ENCODE results near the gene CCDC32. TPM values are rescaled to one million over a fixed set of nuclear protein-coding genes. Genes with fewer than 3 reads are reported as not detected.

Gene CCDC32
- total and polyA plus RNA-seq, 2 of the 13 experiments (the other 11 are each of a cell fraction or from before 2014, with no cell fraction given): 10.8 to 23.2 TPM

- TF ChIP-seq ZNF317 (CRISPR knock-in tag; IDR thresholded peaks at IDR 0.05) (peak; percentile 64; the same call in 1 of the 2 replicates), GATA4 (IDR thresholded peaks at IDR 0.05; ENCODE audit: borderline replicate concordance, low read depth) (no peak), IKZF5 (CRISPR knock-in tag; IDR thresholded peaks at IDR 0.05) (peak; percentile 25), KLF12 (CRISPR knock-in tag; IDR thresholded peaks at IDR 0.05; ENCODE audit: borderline replicate concordance) (no peak), MTF2 (CRISPR knock-in tag; IDR thresholded peaks at IDR 0.05; ENCODE audit: borderline replicate concordance) (no peak), CEBPG (CRISPR knock-in tag; IDR thresholded peaks at IDR 0.05) (no peak), HNF1B (CRISPR knock-in tag; IDR thresholded peaks at IDR 0.05) (peak; percentile 52), DRAP1 (CRISPR knock-in tag; IDR thresholded peaks at IDR 0.05) (peak; percentile 92), ZNF510 (CRISPR knock-in tag; IDR thresholded peaks at IDR 0.05; ENCODE audit: low read depth) (no peak), ZNF235 (CRISPR knock-in tag; IDR thresholded peaks at IDR 0.05; ENCODE audit: borderline replicate concordance) (peak; percentile 68; the same call in 1 of the 2 replicates), MAZ (IDR thresholded peaks at IDR 0.05; ENCODE audit: borderline replicate concordance, low read depth, low read length) (0 out of 2 replicates have a peak, but pooled peaks have one; percentile 46), MAZ (CRISPR knock-in tag; IDR thresholded peaks at IDR 0.05; ENCODE audit: low read depth) (peak; percentile 47), ZNF3 (CRISPR knock-in tag; IDR thresholded peaks at IDR 0.05) (no peak), ZNF768 (CRISPR knock-in tag; IDR thresholded peaks at IDR 0.05) (peak; percentile 44; the same call in 1 of the 2 replicates), ZNF569 (CRISPR knock-in tag; IDR thresholded peaks at IDR 0.05; ENCODE audit: borderline replicate concordance) (no peak), SCMH1 (CRISPR knock-in tag; IDR thresholded peaks at IDR 0.05; ENCODE audit: borderline replicate concordance) (no peak), SNAPC2 (CRISPR knock-in tag; IDR thresholded peaks at IDR 0.05) (no peak), NFATC3 (CRISPR knock-in tag; IDR thresholded peaks at IDR 0.05) (no peak), YY1 (IDR thresholded peaks at IDR 0.05; ENCODE audit: insufficient read depth, insufficient replicate concordance, low read depth, low read length) (no peak), ZSCAN30 (CRISPR knock-in tag; IDR thresholded peaks at IDR 0.05) (no peak), ZMAT3 (CRISPR knock-in tag; conservative IDR thresholded peaks at IDR 0.05) (no peak), ZFX (CRISPR knock-in tag; IDR thresholded peaks at IDR 0.05; ENCODE audit: low read depth) (peak; percentile 64), HOXA7 (CRISPR knock-in tag; IDR thresholded peaks at IDR 0.05) (no peak), ZMYM4 (CRISPR knock-in tag; IDR thresholded peaks at IDR 0.05) (peak; percentile 81)
These were observed at the start of gene CCDC32 (continued) for GRCh38 chr15:40564591-40565332.
